HG02870 (cell line): ENCODE results near the gene PCDHA1.

Experiments
- ATAC-seq: cut with Tn5 transposase; IDR thresholded peaks from one replicate; pipeline ENCODE4 v1.9.1; 2021; ENCODE audit warnings: mild to moderate bottlenecking, moderate library complexity; ENCODE audit not compliant: unreplicated experiment

The PCDHA1 gene

DNA sequence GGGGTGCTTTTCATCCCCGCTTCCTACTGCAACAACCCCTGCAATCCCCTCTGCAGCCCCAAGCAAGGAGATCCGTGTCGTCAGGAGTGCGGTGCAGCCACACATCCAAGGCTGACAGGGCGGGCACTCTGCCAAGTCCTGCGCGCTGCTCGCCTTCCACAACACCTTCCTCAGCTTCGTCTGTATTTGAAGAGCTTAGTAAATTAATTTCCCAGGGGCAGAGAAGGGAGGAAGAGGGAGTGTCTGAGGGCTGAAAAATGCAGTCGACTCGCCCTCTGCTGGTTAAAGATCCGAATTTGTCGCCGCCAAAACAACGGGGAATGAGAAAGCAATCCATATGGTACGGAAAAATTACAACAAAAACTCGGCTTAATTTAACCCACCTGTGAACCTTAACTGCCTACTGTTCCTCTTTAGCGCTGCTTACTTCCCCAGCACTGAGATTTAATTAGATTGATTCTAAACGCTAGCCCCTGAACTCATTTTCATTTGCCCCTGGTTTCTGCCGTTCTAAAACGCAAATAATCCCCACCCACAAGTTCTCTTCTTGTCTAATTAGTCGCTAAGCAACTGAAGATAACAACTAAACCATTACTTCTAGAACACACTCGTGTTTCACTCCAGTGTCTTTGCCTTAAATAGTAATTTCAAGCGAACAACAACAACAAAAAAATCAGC is 254.3 kb downstream of the PCDHA1 start:
- no peak for ATAC-seq

DNA sequence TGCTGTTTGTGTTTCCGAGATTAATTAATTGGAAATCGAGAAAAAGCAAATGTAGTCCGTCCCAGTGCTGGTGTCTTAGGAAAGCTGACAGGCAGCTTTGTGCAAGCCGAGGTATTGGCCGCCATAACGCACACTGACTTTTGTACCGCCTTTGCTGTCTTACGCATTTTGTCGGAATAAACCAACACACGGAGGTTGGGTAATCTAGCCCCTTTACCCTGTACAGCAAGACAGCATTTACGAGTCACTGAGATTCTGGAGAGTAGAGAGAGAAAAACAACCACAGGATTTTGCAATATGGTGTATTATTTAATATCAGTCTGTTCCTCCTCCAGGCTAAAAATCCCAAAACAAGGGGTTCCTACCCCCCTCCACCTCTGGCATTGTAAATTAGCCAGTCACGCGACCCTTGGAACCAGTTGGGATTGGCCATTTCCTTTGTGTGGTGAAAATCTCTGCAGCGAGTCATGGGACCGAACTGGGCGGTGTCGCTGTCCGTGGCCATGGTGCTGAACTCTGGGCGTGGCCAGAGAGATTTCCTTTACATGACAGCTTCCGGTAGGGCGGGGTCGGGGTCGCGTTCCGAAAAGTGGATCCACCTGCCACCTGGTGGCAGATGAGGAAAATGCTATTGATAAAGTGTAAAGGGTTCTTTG is 255.0 kb downstream of the PCDHA1 start:
- peak; percentile 62 for ATAC-seq

DNA sequence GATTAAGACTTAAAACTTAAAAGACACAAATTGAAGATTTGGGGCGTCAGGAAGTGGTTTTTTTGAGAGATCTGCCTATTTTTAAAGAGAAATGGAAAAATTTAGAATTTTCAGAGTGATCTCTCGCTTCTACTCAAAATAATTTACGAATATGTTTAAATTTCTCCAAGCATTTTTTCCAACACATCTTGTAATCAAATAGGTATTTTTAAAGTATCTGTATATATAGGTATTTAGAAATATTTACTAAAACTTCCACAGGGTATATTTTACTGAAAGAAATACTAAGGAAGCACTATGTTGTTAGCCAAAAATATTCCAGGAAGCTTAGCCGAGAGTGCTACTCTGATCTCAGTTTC is 255.5 kb downstream of the PCDHA1 start:
- ATAC-seq: no peak

DNA sequence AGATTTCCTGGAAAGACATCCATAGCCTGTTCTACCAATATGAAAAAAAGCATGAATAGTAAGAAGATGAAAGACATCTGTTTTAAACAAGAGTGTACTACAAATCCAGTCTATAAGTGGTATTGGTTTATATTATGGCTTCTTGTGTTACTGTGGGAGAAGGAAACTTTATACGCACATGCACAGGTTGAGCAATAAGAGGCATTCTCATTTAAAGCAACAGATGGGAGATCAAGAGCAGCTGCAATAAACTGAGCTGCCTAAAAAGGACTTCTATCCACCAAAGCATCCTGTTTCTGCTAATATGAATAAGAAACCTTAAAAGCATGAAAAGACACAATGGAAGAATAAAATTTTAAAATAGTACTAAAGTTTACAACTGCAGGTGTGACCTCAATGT is 256.6 kb downstream of the PCDHA1 start:
- no peak for ATAC-seq

DNA sequence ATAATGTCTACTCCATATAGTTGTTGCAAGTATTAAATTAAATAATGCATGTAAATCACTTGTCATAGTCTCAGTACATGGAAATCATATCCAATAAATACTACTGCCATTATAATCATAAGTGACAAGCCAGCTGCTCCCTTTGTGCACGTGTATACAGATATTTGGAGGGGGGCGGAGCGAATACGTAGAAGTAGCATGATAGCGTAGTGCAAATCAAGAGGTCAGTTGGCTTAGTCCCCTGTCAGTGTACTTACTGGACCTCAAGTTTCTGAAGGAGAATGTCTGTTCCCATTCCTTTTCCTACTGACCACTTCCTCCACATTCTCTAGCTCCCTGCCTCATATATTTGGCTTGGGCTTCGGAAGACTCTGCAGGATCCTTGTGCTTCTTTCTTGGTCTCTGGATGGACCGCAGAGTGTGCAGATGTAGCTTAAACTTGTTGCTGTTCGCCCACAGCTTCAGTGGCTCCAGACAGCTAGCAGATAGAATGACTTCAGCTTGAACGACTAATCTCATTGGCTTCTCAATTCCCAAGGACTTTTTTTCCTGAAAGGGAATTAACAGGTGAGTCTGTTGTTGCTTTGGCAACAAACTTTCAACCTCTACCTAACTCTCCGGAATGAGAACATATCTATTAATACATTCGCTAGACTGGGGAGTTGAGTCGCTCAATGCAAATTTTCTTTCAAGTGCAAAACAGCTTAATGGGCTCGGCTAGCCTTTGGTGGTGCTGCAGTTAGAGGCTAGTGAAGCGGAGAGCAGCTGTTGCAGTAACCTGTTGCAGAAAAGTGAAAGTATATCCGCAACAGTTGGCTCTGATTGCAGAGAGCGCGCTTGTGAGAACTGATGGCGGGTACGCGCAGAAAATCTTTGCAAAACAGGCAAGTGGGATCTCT is 264.9 kb downstream of the PCDHA1 start, which contains the start of gene PCDHB1:
TSS of gene PCDHB1 (plus strand) at position 753 of the 899 bp plus-strand sequence. CDS start at position 850, 97 bp downstream.
- no peak for ATAC-seq

DNA sequence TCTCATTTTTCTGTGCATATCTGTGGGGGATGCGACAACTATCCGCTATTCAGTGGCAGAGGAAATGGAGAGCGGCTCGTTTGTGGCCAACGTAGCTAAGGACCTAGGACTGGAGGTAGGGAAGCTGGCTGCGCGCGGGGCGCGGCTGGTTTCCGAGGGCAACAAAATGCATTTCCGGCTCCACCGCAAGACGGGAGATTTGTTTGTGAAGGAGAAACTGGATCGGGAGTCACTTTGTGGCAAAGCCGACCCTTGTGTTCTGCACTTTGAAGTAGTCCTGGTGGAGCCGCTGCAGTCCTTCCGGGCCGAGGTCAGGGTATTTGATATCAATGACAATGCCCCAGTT is 265.6 kb downstream of the PCDHA1 start:
- ATAC-seq: no peak
